ENCODE data around the gene NQO2.

DNA sequence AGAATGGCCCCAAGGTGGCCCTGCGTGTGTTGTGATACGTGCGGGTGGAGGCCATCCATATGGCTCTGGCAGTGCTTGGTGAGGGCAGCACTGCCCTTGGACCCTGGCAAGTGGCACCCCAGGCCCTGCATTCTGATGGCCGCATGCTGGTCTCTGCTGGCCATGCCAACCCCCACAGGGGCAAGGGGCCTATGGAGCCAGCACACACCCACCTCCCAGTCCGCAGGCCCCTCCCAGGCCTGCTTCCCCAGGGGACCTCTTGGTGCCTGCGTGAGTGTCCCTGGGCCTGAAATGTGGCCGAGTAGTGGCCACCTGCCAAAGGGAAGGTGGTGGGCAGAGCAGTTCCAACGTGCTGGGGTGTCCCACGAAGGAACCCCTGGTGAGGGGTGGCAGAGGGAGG, 17.6 kb downstream of the NQO2 start:
- TF ChIP-seq, protein P1, sequence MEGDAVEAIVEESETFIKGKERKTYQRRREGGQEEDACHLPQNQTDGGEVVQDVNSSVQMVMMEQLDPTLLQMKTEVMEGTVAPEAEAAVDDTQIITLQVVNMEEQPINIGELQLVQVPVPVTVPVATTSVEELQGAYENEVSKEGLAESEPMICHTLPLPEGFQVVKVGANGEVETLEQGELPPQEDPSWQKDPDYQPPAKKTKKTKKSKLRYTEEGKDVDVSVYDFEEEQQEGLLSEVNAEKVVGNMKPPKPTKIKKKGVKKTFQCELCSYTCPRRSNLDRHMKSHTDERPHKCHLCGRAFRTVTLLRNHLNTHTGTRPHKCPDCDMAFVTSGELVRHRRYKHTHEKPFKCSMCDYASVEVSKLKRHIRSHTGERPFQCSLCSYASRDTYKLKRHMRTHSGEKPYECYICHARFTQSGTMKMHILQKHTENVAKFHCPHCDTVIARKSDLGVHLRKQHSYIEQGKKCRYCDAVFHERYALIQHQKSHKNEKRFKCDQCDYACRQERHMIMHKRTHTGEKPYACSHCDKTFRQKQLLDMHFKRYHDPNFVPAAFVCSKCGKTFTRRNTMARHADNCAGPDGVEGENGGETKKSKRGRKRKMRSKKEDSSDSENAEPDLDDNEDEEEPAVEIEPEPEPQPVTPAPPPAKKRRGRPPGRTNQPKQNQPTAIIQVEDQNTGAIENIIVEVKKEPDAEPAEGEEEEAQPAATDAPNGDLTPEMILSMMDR (IDR thresholded peaks at IDR 0.05; ENCODE audit: low read length) = no peak
- TF ChIP-seq EZH2 (IDR thresholded peaks at IDR 0.05; ENCODE audit: borderline replicate concordance, low read length) = no peak
